Measurements from ENCODE around the gene SRCAP. TPM values are rescaled to one million over a fixed set of nuclear protein-coding genes. Genes with fewer than 3 reads are reported as not detected.
A peak's percentile ranks its signal among the peaks of the same experiment; 100 is the strongest.

SRCAP gene
- total RNA-seq, 1 experiment from 2014 or later: 9.4 TPM

DNA sequence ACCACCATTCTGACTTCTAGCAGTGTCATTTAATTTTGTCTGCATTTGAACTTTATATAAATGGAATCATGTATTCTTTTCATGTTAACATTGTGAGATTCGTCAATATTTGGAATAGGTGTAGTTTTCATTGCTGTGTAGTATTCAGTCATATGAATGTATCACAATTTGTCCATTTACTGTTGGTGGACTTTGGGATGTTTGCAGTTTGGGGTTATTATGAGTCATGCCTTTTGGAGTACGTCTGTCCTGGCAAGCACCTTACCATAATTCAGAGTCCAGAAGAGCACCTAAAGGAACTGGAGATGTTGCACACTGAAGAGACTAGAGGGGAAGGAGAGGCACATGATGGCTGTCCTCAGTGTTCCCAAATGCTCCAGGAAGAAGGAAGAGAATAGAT is 46.1 kb downstream of the SRCAP start:
- DNase-seq (ENCODE audit: low read depth): no peak
- in situ Hi-C loops (cut with HindIII; ENCODE audit: low pct_unique_long_range_greater_than_20kb, low sequenced_read_pairs): no loop called here

DNA sequence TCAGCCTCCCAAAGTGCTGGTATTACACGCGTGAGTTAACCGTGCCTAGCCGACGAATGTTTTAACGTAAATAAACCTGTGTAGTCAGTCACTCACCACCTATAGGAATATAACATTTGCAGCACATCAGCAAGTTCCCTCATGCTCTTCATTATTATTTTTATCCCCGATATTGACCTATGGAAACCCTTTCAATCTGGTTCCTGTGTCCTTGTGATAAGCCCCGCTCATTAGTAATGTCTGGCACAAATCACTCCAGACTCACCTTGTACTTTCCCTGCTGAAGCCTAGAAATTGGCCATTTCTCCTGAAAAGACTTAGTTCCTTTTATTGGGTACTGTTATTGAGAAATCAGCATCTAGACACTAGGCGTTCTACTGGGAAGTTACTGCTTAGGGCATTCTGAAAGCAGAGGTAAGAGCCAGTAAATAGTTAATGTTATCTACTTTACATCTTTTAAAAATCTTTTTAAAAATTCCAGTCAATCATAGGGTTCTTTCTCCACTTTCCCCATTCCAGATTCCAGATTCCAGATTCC is 47.7 kb downstream of the SRCAP start:
- in situ Hi-C loops (cut with HindIII; ENCODE audit: low pct_unique_long_range_greater_than_20kb, low sequenced_read_pairs): no loop called here
- DNase-seq (ENCODE audit: low read depth): no peak

DNA sequence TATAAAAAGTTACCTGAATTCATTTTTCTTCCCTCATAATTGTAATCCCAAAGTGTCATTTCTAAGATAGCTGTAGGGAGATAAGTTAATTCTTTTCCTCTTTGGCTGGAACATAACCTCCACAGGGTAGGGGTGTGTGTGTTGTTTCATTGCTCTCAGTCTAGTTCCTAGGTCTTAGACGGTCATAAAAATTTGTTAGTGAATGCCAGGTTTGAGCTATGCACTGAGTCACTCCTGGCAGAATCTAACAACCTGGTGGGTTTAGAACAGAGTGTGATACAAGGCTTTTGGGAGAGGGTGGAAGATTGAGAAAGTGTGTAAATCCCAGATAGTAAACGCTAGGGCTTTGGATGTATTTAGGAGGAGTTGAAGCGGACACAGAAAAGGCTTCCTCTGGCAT is 48.4 kb downstream of the SRCAP start:
- no peak for DNase-seq (ENCODE audit: low read depth)
- in situ Hi-C loops (cut with HindIII; ENCODE audit: low pct_unique_long_range_greater_than_20kb, low sequenced_read_pairs): no loop called here

DNA sequence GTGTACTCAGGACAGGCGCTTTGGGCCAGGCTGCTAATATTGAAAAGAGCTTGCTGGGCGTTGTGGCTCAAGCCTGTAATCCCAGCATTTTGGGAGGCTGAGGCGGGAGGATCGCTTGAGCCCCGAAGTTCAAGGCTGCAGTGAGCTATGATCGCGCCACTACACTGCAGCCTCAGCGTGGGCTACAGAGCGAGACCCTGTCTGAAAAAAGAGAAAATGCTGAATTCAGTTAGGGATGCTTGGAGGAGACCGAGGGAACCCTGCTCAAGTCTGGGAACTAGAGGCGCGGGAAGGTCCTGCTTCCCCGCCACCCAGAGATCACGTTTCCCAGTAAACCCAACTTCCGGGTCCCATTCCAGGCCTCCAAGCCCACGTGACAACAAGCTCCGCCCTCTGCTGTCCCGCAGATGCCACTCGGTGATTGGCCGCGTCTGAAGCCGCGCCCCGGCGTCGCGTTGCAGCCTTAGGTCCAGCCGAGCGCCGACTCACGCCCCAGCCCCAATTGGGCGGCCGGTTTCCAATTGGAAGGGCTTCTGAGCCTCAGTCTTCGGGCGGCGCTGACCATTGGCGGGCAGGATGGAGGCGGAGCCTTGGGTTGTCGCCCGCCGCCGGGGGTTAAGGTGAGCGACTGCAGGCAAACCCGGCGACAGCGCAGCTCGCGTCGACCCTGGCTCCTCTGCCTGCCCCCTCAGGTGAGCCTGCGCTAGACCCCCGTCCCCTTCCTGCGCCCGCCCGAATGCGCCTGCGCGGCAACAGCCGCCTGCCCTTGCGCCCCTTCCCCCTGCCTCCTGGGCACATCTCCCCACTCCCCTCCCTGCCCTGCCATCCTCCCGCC is 49.0 kb downstream of the SRCAP start, which contains the start of gene PHKG2:
TSS of gene PHKG2 (plus strand) at position 627 of the 835 bp plus-strand sequence. CDS start 396 bp downstream, outside the sequence.
- DNase-seq (ENCODE audit: low read depth): peak; percentile 99
- in situ Hi-C loops (cut with HindIII; ENCODE audit: low pct_unique_long_range_greater_than_20kb, low sequenced_read_pairs): no loop called here

DNA sequence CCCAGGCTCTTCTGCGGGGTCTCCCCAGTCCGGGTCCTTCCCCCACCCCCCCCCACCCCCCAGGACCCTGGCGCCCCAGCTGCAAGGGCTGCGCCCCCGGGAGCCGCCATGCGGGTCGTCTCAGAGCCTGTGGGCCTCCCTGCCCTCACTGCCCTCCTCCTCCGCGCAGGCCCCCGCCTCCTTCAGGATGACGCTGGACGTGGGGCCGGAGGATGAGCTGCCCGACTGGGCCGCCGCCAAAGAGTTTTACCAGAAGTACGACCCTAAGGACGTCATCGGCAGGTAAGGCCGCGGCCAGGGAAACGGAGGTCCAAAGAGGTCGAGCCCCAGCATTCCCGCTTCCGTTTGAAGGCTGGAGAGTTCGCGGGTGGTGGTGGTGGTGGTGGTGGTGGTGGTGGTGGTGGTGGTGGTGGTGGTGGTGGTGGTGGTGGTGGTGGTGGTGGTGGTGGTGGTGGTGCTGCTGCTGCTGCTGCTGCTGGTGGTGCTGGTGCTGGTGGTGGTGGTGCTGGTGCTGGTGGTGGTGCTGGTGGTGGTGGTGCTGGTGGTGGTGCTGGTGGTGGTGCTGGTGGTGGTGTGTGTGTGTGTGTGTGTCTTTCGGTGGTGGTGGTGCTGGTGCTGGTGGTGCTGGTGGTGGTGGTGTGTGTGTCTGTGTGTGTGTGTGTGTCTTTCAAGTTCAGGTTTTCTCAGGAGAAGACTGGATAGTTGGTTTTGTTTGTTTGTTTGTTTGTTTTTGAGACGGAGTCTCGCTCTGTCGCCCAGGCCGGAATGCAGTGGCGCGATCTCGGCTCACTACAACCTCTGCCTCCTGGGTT is 49.9 kb downstream of the SRCAP start:
- in situ Hi-C loops (cut with HindIII; ENCODE audit: low pct_unique_long_range_greater_than_20kb, low sequenced_read_pairs): no loop called here

DNA sequence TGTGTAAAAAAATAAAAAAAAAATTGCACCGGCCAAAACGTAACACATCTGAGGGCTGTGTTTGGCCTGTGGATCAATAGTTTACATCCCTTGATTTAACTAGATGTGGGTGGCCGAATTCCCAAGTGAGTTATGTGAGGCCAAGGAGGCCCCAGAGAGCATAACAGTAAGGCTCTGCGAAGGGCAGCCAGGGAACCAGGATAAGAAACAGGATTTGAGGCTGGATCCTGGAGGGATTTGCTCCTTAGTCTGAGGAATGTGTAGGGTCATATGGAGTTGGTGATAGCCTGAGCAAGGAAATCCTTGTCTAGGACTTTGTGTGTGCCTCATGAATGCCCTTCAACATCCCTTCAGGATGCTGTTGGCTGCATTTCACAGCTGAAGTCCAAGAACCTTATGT is 51.2 kb downstream of the SRCAP start:
- DNase-seq (ENCODE audit: low read depth): no peak
- in situ Hi-C loops (cut with HindIII; ENCODE audit: low pct_unique_long_range_greater_than_20kb, low sequenced_read_pairs): loop anchor here (25.0 kb wide), 1 partner anchor 187 kb away; the partner anchor contains the start of gene ORAI3

More for the DNA sequence above, 49.9 kb downstream of the SRCAP start:
- DNase-seq (ENCODE audit: low read depth): peak; percentile 33

DNA sequence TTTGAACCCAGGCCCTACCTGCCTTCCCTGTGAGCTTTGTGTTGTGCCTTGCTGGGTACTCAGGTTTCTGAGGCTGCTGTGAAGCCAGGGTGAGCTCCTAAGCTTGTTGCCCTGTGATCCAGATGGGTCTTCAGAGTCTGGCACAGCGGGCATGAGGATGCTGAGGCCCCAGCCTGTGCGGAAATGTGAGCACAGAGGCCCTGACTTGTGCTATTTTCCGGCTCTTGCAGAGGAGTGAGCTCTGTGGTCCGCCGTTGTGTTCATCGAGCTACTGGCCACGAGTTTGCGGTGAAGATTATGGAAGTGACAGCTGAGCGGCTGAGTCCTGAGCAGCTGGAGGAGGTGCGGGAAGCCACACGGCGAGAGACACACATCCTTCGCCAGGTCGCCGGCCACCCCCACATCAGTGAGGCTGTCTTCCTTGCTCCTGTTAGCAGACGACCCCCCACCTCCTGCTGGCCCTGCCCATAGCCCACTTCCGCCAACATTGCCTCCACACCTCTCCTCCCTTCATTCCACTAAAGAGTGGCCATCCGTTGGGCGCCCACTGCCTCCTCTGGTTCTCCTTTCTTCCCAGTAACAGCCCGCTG is 52.0 kb downstream of the SRCAP start:
- DNase-seq (ENCODE audit: low read depth): no peak
- in situ Hi-C loops (cut with HindIII; ENCODE audit: low pct_unique_long_range_greater_than_20kb, low sequenced_read_pairs): loop anchor here (25.0 kb wide), 1 partner anchor 186 kb away; the partner anchor contains the start of gene ORAI3

DNA sequence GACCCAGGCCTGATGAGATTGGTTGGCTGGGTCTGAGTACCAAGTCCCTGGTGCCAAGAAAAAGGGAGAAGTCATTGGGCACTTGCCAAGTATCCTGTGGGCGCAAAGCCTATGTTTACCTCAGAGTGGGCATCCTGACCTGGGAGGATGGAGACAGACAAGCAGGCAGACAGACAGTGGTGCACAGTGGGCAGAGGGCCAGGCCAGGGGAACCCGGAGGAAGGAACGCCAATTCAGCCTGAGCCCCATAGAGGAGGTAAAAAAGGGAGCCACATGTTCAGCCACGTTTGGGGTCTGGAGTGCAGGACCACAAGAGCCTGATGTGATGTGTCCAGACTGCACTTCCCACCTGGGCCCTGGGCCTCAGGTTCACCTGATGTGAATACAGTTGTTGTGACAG is 54.6 kb downstream of the SRCAP start:
- in situ Hi-C loops (cut with HindIII; ENCODE audit: low pct_unique_long_range_greater_than_20kb, low sequenced_read_pairs): loop anchor here (25.0 kb wide), 1 partner anchor 184 kb away; the partner anchor contains the start of gene ORAI3
- no peak for DNase-seq (ENCODE audit: low read depth)

DNA sequence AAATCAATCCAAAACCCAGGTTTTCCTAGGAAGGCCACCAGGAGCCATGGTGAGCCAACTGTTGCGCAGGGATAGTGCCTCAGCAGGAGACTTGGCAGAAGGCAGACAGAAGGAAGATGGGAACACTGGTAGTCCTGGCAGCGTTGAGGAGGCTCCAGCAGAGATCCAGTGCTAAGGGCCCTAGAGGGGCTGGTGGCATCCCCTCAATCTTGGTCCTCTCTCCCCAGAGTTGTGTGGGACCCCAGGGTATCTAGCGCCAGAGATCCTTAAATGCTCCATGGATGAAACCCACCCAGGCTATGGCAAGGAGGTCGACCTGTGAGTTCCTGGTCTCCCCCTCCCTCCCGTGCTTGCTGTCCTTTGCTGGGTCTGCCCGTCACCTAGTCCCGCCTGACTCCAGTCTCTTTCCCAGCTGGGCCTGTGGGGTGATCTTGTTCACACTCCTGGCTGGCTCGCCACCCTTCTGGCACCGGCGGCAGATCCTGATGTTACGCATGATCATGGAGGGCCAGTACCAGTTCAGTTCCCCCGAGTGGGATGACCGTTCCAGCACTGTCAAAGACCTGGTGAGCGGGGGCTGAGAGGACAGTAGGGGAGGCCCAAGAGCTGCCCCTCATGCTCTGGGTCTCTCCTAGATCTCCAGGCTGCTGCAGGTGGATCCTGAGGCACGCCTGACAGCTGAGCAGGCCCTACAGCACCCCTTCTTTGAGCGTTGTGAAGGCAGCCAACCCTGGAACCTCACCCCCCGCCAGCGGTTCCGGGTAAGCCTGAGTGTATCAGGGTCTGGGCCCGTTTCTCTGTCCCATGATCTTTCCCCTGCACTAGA is 57.2 kb downstream of the SRCAP start:
- in situ Hi-C loops (cut with HindIII; ENCODE audit: low pct_unique_long_range_greater_than_20kb, low sequenced_read_pairs): loop anchor here (25.0 kb wide), 1 partner anchor 181 kb away; the partner anchor contains the start of gene ORAI3

DNA sequence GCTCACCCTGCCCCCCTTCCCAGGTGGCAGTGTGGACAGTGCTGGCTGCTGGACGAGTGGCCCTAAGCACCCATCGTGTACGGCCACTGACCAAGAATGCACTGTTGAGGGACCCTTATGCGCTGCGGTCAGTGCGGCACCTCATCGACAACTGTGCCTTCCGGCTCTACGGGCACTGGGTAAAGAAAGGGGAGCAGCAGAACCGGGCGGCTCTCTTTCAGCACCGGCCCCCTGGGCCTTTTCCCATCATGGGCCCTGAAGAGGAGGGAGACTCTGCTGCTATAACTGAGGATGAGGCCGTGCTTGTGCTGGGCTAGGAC is 57.8 kb downstream of the SRCAP start:
- in situ Hi-C loops (cut with HindIII; ENCODE audit: low pct_unique_long_range_greater_than_20kb, low sequenced_read_pairs): loop anchor here (25.0 kb wide), 1 partner anchor 181 kb away; the partner anchor contains the start of gene ORAI3
- DNase-seq (ENCODE audit: low read depth): no peak

More for the DNA sequence above, 57.2 kb downstream of the SRCAP start:
- no peak for DNase-seq (ENCODE audit: low read depth)

DNA sequence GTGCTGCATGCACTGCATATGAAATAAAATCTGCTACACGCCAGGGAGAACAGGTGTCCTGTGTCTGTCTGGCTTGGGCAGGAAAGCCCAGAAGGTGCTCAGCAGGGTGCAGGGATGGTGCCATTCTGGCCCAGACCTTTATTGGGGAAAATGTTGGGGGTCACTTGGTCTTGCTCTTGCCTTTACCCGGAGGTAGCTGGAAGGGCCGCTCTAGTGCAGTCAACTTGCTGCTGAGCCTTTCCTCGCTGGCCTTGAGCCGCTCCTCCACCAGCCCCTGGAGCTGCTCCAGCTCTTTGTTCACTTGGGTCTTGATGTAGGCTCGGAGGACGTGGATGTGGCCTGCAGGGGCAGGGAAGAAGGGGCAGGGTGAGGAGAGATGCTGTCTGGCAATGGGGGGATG is 58.3 kb downstream of the SRCAP start:
- in situ Hi-C loops (cut with HindIII; ENCODE audit: low pct_unique_long_range_greater_than_20kb, low sequenced_read_pairs): loop anchor here (25.0 kb wide), 1 partner anchor 180 kb away; the partner anchor contains the start of gene ORAI3
- no peak for DNase-seq (ENCODE audit: low read depth)

DNA sequence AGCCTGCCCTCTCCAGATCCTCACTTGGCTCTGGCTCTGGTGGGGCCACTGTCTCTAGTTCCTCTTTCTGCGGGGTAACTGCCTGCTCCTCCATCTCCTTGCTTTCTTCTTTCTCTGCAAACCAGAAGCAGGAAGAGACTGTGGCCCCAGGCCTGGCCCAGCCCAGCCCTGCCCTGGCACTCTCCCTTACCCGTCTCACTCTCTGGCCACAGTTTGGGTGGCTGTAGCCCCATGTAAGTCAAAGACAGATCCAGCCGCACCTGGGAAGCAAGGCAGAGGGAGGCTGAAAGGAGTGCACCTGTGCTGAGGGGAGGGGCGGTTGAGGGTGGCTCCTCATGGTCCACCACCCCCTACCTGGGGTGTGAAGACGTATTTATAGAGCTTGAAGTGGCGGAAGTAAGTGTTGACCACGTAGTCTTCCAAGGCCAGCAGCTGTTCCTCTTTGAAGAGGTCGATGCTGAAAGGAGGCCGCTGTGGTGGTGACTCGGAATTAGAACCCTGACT is 60.1 kb downstream of the SRCAP start:
- DNase-seq (ENCODE audit: low read depth): no peak
- in situ Hi-C loops (cut with HindIII; ENCODE audit: low pct_unique_long_range_greater_than_20kb, low sequenced_read_pairs): loop anchor here (25.0 kb wide), 1 partner anchor 178 kb away; the partner anchor contains the start of gene ORAI3

DNA sequence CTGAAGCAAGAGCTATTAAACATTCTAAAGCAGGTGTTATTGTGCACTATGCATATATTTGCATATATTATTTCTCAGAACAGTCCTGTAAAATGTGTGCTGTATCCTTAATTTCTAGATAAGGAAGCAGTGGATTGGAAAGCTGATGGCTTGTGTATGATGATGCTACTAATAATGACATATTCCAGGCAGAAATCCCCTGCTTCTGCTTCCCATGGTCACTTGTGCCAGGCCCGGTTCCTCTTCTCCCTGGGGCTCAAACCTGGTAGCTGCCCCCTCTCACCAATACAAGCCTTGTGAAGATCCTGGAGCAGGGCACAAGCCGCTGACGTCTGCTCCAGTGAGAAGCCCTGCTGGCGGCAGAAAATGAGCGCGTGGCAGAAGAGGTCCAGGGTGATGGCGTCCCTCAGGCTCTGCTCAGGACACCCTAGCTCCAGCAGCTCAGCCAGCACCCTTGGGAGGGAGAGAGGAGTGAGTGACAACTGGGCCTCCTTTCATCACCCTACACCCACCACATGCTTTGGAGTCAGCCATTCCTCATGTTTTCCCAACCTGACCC is 61.1 kb downstream of the SRCAP start:
- in situ Hi-C loops (cut with HindIII; ENCODE audit: low pct_unique_long_range_greater_than_20kb, low sequenced_read_pairs): loop anchor here (25.0 kb wide), 1 partner anchor 177 kb away; the partner anchor contains the start of gene ORAI3
- DNase-seq (ENCODE audit: low read depth): no peak

DNA sequence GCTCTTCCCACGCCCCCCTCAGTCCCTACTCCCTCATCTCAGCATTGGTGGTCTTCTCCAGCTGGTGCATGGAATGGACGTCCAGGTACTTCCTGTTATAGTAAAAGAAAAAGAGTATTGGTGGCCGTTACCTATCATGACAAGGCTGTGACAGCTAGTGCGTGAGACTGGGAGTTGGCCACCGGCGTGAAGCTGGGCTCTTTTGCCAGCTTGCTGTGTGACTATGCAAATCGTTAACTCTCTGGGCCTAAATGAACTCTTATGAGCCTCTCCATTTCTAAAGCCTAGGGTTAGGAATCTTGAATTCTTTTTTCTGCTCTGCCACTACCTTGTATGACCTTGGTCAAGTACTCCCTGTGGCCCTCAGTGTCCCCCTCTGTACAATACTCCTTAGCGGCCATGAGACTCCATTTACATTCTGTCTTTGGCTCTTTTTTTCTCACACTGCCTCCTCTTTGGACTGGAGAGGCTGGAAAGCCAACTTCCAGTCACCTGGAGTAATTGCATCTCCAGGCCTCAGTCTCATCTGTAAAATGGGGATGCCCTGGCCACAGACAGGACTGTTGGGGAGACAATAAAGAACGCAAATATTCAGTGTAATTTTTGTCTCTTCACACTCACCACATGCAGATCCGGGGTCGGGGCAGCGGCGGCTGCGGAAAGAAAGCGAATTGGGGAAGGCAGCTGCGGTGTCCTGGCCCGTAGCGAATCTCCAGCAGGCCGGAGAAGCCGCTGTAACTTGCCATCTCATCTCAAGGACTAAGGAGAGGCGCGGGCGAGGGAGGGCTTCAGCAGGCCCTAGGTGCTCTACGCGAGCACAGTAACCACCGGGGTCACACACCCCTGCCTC is 61.8 kb downstream of the SRCAP start:
- in situ Hi-C loops (cut with HindIII; ENCODE audit: low pct_unique_long_range_greater_than_20kb, low sequenced_read_pairs): loop anchor here (25.0 kb wide), 1 partner anchor 176 kb away; the partner anchor contains the start of gene ORAI3
- no peak for DNase-seq (ENCODE audit: low read depth)

DNA sequence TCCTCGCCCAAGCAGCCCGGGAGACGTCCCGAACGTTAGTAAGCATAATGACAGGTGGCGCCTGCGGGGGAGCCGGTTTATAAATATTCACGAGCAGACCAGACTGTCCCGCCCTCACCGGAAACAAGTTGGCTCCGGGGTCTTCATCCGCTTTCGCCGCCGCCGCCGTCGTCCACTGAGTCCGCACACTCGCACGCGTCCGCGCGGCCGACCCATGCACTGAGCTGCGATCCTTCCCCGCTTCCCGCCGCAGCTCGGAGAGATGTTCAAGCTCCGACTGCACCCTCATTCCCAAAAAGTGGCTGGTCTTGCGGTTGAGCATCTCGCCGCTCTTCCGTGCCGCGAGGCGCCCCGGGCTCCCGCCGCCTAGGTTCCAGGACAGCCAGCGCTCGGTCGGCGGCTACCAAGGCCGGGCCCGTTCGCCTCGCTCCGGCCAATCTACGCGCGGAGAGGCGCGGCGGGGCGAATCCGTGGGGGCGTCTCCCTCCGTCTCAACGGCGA is 62.5 kb downstream of the SRCAP start:
- in situ Hi-C loops (cut with HindIII; ENCODE audit: low pct_unique_long_range_greater_than_20kb, low sequenced_read_pairs): loop anchor here (25.0 kb wide), 1 partner anchor 176 kb away; the partner anchor contains the start of gene ORAI3
- DNase-seq (ENCODE audit: low read depth): peak; percentile 43

Measured in Caki2 (cell line).